Suprapubic skin (tissue), 3 donors: ENCODE results near the gene ANKH.

ENCODE experiments used
- POLR2AphosphoS5 ChIP-seq, 3 donors: sonication (generic); formaldehyde crosslinking; IDR thresholded peaks; one replicate each; pipeline ENCODE4 v1.6.1; 2017; ENCODE audit warnings: antibody characterized with exemption in 3 of 3
- TF ChIP-seq, protein P1 (sequence below), 2 donors: fragments of 200-600 bp in 1 of 2; fragments of 450-650 bp in 1 of 2; sonication (generic) in 1 of 2; IDR thresholded peaks; one replicate each; pipeline ENCODE4 v1.5.1; 2016 to 2019; ENCODE audit warnings: antibody characterized with exemption in 2 of 2, mild to moderate bottlenecking in 1 of 2, moderate library complexity in 1 of 2

DNA sequence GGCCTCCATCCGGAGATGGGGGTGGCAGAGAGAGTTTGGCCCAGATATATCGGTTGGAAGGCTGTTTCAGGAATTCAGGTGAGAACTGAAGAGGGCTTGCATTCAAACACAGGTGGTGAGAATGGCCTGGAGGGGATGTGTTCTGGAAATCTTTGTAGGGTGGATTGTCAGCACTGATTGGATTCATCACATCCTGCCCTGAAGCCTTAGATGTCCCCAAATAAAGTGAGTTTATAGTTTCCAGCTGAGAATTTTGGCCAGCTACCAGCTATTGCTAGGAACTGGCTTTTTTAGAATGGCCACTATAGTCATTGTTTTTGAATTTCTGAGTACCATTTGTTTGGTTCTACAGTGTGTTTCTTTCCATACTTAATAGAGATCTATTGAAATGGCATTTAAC, 46.1 kb upstream of the ANKH start:
- no peak for TF ChIP-seq POLR2AphosphoS5 (IDR thresholded peaks at IDR 0.05)
- TF ChIP-seq, protein P1, sequence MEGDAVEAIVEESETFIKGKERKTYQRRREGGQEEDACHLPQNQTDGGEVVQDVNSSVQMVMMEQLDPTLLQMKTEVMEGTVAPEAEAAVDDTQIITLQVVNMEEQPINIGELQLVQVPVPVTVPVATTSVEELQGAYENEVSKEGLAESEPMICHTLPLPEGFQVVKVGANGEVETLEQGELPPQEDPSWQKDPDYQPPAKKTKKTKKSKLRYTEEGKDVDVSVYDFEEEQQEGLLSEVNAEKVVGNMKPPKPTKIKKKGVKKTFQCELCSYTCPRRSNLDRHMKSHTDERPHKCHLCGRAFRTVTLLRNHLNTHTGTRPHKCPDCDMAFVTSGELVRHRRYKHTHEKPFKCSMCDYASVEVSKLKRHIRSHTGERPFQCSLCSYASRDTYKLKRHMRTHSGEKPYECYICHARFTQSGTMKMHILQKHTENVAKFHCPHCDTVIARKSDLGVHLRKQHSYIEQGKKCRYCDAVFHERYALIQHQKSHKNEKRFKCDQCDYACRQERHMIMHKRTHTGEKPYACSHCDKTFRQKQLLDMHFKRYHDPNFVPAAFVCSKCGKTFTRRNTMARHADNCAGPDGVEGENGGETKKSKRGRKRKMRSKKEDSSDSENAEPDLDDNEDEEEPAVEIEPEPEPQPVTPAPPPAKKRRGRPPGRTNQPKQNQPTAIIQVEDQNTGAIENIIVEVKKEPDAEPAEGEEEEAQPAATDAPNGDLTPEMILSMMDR (IDR thresholded peaks at IDR 0.05), result no peak
